Suppressor macrophage (primary cell): ENCODE measurements around the gene HS6ST2.
"Not testable (repeated sequence)": the region's sequence is repeated elsewhere in the genome, so short reads cannot be mapped to it uniquely, and the experiment has no call there.

Experiments
- DNase-seq, 4 experiments: peaks; one replicate each; pipeline ENCODE4 v3.0.0-alpha.2; 2020 to 2022

HS6ST2 gene

GRCh38 chrX:132940727-132941327, 17.6 kb downstream of the HS6ST2 start:
- DNase-seq: no peak

DNA sequence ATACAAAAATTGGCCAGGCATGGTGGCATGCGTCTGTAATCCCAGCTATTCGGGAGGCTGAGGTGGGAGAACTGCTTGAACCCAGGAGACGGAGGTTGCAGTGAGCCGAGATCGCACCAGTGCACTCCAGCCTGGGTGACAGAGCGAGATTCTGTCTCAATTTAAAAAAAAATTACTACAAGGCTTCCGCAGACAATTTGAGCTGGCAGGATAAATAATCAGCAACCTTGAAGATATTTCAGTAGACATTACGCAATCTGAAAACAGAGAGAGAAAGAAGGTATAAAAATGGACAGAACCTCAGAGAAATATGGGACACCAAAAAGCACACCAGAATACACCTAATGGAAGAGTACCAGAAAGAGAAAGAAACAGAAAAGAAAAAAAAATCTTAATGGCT, 25.3 kb downstream of the HS6ST2 start:
- DNase-seq: no peak

DNA sequence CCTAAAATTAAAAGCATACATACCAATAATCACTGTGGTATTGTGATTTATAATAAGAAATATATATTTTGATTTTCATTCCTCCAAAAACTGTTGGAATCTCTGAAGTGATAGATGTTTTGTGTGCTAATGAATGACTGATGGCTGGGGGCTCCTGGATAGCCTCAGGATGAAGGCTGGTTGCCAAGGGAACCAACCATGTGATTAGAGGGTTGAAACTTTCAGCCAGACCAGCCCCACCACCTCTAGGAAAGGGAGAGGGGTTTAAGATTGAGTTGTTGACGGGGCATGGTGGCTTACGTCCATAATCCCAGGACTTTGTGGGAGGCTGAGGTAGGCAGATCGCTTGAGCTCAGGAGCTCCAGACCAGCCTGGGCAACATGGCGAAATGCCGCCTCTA, 34.0 kb downstream of the HS6ST2 start:
- DNase-seq: no peak

DNA sequence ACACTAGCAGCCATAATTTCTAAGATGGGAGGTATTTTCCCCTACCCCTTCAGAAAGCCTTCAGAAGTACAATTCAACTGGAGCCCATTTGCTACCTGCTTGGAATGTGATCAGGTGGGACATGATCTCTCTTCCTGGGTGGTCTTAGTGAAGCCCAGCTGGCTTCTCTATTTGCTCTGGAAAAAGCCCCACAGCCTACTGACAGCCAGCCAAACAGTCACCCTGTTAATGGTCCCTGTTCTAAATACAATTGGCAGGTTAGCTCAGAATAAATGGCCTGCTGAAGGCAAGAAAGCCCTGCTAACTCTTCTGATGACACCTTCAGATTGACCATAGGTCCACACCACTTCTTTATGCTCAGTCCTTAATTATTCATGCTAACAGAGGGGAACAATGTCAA, 39.9 kb downstream of the HS6ST2 start:
- DNase-seq: no peak

GRCh38 chrX:132916349-132916748, 42.1 kb downstream of the HS6ST2 start:
- DNase-seq: no peak

GRCh38 chrX:132909643-132910042, 48.8 kb downstream of the HS6ST2 start:
- DNase-seq: no peak

DNA sequence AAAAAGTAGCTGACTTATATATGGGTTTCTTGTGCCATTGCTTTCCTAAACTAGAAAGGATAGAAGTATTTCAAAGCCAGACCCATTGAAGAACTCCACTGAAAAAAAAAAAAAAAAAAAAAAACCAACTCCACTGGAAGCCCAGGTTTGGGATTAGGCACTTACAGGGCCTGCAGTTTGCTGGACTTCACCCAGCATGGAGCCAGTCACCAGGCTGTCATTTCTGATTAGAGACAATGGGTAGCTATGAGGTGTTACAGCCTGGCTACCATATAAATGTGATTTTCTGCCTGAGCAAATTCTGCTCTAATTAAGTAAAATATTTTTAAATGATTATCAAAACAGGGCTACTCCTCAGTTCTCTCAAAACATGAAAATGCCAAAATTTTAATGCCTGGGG, 49.5 kb downstream of the HS6ST2 start:
- DNase-seq: no peak

- DNase-seq: no peak
Measured at GRCh38 chrX:132900633-132901293, 57.7 kb downstream of the HS6ST2 start.

DNA sequence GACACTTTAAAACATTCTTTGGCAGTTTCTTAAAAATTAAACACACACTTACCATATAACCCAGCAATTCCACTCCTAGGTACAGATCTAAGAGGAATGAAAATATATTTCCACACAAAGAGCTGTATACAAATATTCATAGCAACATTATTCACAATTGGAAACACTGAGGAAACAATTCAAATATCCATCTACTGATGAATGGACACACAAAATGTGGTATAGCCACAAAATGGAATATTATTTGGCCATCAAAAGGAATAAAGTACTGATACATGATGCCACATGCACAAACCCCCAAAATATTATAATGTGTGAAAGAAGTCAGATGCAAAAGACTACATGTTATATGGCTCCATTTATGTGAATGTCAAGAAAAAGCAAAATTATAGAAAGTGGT, 70.9 kb downstream of the HS6ST2 start:
- no peak for DNase-seq

- DNase-seq: no peak
Measured at GRCh38 chrX:132883358-132883915, 75.0 kb downstream of the HS6ST2 start.

- DNase-seq: not testable (repeated sequence)
Measured at GRCh38 chrX:132880753-132881152, 77.7 kb downstream of the HS6ST2 start.

DNA sequence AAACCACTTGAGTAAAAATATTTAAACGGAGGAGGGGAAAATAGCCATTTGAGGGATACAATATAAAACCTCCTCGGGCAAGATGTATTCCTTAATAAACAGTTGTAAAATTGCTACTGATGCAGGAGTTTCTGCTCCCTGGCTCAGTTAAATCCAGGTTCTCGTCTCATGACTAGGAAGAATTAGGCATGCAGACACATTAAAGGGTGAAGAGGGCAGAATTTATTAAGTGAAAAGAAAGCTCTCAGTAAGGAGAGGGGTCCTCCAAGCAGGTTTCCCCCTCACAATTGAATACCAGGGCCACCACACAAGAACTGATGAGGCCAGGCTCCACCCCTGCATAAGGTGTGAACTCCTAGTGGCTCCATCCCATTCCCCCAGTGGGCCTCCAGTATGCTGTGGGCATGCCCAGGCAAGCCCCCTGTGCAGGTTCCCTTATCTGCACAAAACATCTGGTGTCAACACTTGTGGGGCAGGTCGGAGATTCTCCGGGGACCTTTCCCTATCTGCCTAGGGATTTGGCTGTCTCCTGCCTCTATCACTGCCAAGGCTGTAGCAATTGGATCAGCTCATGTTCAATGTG, 80.4 kb downstream of the HS6ST2 start:
- DNase-seq: no peak

GRCh38 chrX:132876523-132877338, 81.7 kb downstream of the HS6ST2 start:
- DNase-seq: no peak

GRCh38 chrX:132875650-132876522, 82.5 kb downstream of the HS6ST2 start:
- DNase-seq: no peak

- DNase-seq: no peak
Measured at GRCh38 chrX:132862562-132862961, 95.9 kb downstream of the HS6ST2 start.

DNA sequence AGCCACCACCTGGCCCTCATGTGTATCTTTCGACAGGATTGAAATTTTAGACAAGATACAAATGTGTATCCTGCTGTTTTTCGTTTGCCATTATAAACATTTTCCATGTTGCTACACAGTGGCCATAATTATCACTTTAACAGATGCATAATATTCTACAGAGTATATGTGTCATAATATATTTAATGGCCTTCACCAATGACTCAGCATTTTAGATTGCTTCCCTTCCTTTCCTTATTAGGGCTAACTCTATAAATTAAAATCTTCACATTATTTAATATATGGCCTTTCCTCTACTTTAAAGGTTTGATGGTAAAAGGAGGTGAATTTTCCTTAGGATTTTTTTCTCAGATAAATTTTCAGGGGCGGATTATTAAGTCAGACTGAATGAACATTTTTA, 97.4 kb downstream of the HS6ST2 start:
- no peak for DNase-seq

DNA sequence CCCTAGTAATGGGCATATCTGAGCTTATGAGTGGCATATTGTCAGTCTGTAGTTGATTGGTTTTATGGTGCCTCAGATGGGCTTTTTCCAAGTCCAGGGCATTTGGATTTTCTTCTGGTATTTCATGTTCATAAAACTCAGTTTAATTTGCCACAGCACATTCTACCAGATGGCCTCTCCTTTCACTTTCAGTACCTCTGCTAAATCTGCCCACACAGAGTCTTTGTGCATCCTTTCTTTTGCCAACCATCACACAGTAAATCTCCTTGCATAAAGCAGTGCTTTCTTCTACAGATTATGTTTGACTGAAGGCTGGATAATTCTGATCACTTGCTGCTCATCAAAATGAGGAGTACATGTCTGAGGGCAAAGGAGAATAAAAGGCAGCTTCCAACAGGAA, 98.2 kb downstream of the HS6ST2 start:
- DNase-seq: no peak

GRCh38 chrX:132858018-132858417, 100.4 kb downstream of the HS6ST2 start:
- no peak for DNase-seq

DNA sequence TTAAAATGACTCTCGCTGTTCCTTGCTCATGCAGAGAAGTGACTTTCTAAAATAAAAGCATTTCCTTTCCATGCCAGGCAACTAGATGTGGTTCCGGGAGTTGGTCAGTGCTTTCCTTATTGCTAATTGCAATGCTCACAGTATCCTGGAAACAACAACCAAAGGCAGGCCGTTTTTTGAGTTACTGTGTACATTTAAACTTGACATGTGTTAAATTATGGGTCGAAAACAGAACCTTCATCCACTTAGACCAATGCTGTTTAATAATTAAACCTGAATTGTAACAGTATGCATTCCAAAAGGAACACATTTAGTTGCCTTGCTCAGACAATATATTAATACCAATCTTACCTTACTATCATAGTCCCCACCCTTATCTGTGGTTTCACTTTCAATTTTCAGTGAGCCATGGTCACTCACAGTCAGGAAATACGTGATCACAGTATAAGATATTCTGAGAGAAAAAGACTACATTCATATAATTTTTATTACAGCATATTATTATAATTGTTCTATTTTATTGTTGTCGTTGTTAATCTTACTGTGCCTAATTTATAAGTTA, 102.6 kb downstream of the HS6ST2 start:
- no peak for DNase-seq

- DNase-seq: peak in 2 of 4 experiments; percentile 2 to 4
Measured at GRCh38 chrX:132853040-132853439, 105.4 kb downstream of the HS6ST2 start.

- no peak for DNase-seq
Measured at GRCh38 chrX:132848296-132848970, 110.0 kb downstream of the HS6ST2 start.
